Fibroblast of skin of right biceps (primary cell): ENCODE data around the gene FERMT3.
A peak's percentile ranks its signal among the peaks of the same experiment; 100 is the strongest.
"Not testable (repeated sequence)": the region's sequence is repeated elsewhere in the genome, so short reads cannot be mapped to it uniquely, and the experiment has no call there.

Experiments
- DNase-seq: peaks from one replicate; pipeline ENCODE4 v3.0.0-alpha.2; 2013

Gene FERMT3

DNA sequence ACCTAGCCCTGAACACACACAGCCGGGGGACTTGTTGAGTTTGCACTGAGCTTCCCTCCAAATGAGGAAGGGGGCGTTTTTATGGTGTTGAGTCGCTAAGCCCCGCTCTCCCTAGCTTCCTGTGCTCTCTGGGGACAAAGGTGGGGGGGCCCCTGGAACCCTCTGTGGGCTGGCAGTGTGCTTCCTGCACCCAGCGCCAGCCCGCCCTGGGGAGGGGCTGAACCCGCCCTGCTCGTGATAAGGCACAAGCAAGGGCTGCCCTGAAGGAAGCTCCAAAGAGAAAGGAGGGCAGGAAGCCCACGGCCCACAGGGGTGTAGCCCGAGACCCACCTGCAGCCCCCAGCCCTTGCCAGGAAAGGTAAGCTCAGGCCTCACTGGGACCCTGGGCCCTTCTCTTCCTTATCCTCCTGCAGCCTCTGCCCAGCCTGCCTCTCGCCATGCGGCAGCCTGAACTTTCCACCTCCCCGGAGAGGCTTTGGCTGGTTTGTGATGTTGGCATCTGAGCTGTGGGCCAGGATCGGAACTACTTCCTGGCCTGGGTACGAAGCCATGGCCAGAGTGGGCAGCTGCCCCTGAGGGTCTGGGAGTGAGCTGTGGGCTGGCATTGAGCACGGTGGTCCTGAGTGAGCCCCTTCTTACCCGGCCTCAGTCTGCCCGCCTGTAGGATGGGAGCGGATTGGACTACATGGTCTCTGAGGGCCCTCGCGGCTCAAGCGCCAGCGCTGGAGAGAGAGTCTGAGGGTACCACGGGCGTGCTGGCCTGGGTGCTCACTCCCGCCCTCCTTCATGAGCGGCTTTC, at the start of gene FERMT3:
FERMT3 (plus strand) TSS at position 265 of the 799 bp plus-strand sequence. CDS start 644 bp downstream, outside the sequence.
- DNase-seq = no peak

- DNase-seq = no peak
Measured at GRCh38 chr11:64157631-64158394, 48.7 kb upstream of the FERMT3 start.

- no peak for DNase-seq
Measured at GRCh38 chr11:64161037-64161436, 45.5 kb upstream of the FERMT3 start.

GRCh38 chr11:64162769-64163168, 43.8 kb upstream of the FERMT3 start:
- not testable (repeated sequence) for DNase-seq

GRCh38 chr11:64163951-64164350, 42.6 kb upstream of the FERMT3 start:
- DNase-seq = no peak

DNA sequence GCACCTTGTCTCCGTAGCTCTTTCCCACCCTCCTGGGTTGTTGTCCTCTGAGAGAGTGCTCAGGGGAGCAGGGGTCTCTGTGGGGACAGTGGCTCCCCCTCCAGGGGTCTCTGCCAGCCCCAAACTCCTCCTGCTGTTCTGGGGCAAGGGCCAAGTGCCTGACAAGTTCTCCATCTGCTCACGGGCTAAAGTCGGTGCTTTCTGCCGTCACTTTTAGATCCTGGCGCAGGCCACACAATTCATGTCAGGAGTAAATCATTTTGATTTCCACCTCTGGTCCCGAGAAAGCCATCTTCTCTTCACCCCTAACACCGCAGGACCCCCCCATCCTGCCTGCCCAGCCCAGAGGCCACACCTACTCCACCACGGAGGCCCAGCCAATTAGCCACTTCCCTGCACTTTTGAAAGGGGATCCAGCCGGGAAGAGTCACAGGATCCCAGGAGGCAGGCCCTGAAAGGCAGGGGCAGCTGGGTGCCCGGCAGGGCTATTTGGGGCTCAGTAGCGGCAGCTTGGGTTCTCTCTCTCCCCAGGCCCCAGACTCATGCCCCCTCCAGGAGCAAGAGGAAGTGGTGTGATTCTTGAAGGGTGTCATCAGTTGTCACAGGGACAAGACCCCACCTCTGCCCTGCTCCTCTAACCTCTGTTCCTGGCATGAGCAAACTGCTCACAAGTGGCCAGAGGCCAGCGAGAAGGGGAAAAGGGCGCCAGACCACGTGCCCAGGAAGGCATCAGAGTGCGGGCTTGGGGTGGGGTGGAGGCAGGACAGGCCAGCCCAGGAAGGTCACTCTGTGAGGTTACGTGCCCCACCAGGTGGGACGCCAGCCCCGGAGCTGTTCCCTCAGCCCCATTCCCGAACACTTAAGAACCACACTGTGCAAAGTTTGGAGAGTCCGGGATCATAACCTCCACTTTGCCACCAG, 41.9 kb upstream of the FERMT3 start:
- DNase-seq = no peak

GRCh38 chr11:64165481-64165841, 41.1 kb upstream of the FERMT3 start:
- peak; percentile 29 for DNase-seq

DNA sequence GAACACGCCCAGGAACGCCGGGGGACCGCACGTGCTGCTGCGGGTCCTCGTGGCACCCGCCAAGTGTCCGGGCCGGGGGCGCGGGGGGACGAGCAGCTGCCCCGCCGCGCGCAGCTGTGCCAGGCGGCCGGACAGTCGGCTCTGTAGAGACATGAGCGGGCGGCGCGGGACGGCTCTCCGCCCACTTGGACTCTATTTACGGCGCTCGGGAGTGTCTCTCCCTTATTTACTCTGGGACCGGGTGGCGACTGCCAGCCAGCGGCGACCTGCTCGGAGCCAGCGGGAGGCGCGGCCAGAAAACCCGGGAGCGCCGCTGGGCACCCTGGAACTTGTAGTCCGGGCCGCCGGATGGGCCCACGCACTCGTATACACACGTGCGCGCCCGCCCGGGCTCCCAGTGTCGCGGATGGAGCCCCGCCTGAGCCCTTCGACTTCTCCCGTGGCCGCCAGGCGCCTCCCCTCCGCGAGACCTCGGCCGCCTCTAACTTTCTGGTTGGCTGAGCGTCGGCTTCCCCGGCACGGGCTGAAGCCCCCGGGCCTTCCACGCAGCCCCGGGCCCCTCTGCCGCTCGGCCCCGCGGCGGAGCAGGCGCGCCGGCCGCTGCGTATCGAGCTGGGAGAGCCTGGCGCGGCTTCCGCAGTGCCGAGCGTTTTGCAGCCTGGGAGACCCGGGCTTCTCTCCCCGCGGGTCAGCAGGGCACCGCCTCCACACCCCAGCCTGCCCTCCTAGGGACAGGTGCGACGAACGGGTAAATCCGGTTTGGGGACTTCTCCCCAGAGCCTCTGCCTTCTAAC, 40.5 kb upstream of the FERMT3 start, which contains the start of gene MACROD1:
MACROD1 (minus strand) TSS at position 272 of the 794 bp plus-strand sequence; CDS start at position 153, 119 bp downstream.
- peak; percentile 84 for DNase-seq

DNA sequence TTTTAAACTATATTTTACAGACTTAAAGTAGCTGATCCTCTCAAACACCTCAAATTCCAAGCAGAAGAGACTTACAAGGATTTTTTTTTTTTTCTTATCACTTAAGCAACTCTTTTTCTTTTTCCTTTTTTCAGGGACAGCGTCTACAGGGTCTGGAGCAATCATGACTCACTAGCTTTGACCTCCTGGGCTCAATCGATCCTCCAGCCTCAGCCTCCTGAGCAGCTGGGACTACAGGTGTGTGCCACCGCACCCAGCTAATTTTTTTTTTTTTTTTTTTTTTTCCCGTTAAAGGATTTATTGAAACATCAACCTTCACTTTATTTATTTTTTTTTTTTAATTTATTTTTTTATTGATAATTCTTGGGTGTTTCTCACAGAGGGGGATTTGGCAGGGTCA, 36.1 kb upstream of the FERMT3 start:
- no peak for DNase-seq

GRCh38 chr11:64173616-64174355, 32.7 kb upstream of the FERMT3 start:
- no peak for DNase-seq

- no peak for DNase-seq
Measured at GRCh38 chr11:64176751-64177150, 29.8 kb upstream of the FERMT3 start.

DNA sequence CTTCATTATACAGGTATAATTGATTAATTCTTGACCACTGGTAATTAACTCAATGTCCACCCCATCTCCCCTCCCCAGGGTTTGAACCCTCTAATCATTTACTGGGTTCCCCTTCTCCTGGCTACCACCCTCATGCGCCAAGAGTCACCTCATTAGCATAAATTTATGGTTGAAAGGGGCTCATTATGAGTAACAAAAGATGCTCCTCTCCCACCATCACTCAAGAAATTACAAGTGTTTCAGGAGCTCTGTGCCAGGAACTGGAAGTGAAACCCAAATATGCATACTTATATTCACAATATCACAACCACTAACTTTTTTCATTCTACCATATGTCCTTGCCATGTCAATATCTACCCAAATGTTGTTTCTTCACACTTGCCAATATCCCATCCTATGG, 28.3 kb upstream of the FERMT3 start:
- no peak for DNase-seq

- DNase-seq = no peak
Measured at GRCh38 chr11:64178951-64179639, 27.4 kb upstream of the FERMT3 start.

DNA sequence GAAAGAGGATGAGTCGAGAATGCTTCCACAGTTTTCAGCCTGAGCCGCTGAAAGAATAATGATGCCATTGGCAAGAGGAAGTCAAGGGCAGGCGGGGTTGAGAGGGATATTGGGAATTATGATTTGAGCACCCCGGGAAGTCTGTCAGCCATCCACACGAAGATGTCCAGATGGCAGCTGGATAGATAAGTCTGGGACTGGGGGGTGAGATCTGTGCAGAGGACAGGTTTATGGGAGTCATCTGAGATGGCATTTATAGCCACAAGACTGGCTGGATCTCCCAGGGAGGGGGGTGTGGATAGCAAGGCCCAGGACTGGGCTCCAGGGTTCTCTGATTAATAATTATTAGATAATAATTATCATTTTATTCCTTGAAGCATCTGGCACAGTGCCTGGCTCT, 25.6 kb upstream of the FERMT3 start:
- DNase-seq = no peak

GRCh38 chr11:64181506-64182411, 24.8 kb upstream of the FERMT3 start:
- peak; percentile 91 for DNase-seq

- DNase-seq = no peak
Measured at GRCh38 chr11:64183890-64184289, 22.6 kb upstream of the FERMT3 start.

GRCh38 chr11:64185175-64185692, 21.3 kb upstream of the FERMT3 start:
- DNase-seq = peak; percentile 76

GRCh38 chr11:64185693-64186491, 20.6 kb upstream of the FERMT3 start, which contains the start of gene STIP1:
STIP1 (plus strand) TSS chr11:64186171; CDS start chr11:64186262, 91 bp downstream.
- DNase-seq = peak; percentile 100
